ENCODE measurements around the gene PPP1R13L.

DNA sequence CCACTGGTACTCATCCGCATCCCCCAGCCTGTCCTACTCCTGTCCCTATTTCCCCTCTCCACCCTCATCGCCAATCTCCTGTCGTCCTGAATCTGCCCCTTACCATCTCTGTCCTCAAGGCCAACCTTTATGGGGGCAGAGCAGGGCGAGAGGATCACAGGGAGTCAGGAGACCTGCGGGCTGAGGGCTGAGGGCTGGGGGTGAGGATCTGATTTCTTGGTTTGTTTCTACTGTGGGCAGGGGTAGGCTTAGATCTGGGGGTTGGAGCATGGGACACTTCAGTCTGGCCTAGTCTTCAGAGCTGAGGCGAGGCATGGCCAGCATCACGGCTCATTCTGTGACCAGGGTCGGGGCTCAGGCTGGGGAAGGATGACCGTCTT, 35.4 kb upstream of the PPP1R13L start:
- TF ChIP-seq, protein P1, sequence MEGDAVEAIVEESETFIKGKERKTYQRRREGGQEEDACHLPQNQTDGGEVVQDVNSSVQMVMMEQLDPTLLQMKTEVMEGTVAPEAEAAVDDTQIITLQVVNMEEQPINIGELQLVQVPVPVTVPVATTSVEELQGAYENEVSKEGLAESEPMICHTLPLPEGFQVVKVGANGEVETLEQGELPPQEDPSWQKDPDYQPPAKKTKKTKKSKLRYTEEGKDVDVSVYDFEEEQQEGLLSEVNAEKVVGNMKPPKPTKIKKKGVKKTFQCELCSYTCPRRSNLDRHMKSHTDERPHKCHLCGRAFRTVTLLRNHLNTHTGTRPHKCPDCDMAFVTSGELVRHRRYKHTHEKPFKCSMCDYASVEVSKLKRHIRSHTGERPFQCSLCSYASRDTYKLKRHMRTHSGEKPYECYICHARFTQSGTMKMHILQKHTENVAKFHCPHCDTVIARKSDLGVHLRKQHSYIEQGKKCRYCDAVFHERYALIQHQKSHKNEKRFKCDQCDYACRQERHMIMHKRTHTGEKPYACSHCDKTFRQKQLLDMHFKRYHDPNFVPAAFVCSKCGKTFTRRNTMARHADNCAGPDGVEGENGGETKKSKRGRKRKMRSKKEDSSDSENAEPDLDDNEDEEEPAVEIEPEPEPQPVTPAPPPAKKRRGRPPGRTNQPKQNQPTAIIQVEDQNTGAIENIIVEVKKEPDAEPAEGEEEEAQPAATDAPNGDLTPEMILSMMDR (IDR thresholded peaks at IDR 0.05; ENCODE audit: insufficient read depth, low read depth, low read length): no peak
- TF ChIP-seq EZH2 (IDR thresholded peaks at IDR 0.05; ENCODE audit: insufficient read depth, low read length): no peak

Measured in astrocyte (in vitro differentiated cells and primary cell).